ENCODE measurements around the gene HNRNPU. TPM values are rescaled to one million over a fixed set of nuclear protein-coding genes. Genes with fewer than 3 reads are reported as not detected.

Gene HNRNPU
- total and polyA plus RNA-seq, 2 of the 13 experiments (the other 11 are each of a cell fraction or from before 2014, with no cell fraction given): 101 to 508 TPM

- intact Hi-C loops (cut with micrococcal nuclease; ENCODE audit: unreplicated experiment) (no loop called here), in situ Hi-C loops (cut with HindIII; ENCODE audit: extremely low pct_ligation_motif_present, low pct_unique_long_range_greater_than_20kb) (no loop called here)
- ChIA-PET CTCF (ENCODE audit: low intra/inter-chr PET ratio, low total read pairs) (no interaction called here), POLR2A (interaction anchor here (10.1 kb wide), 1 partner anchor 20 kb away, joined by 163 read pairs; the partner anchor contains the start of gene HNRNPU)
- peak overlapping the region; percentile 37 for H3K27ac ChIP-seq (ENCODE audit: extremely low read length, insufficient read depth, low read length)
- H3K36me3 ChIP-seq (replicated peaks in 1 of 2; ENCODE audit: control insufficient read depth in 1 of 2, insufficient read depth in 2 of 2, low read length in 2 of 2): peaks cover 6 to 21% of the 10 kb centered on the region in 2 experiments
- no peaks in the 10 kb centered on the region for H3K27me3 ChIP-seq (ENCODE audit: control insufficient read depth in 1 of 2, insufficient read depth in 2 of 2, low read length in 2 of 2)
- H3K4me3 ChIP-seq (replicated peaks in 1 of 3; ENCODE audit: insufficient read depth in 1 of 3, low read depth in 2 of 3, low read length in 3 of 3): peak overlapping the region in 1 of 3 experiments; percentile 16; a peak in 1 of 6 replicates
- H3K4me1 ChIP-seq (ENCODE audit: insufficient read depth, low read length): peaks cover 58% of the 10 kb centered on the region
- H3K4me2 ChIP-seq (ENCODE audit: low read depth, low read length): peak overlapping the region; percentile 35; the same call in 1 of the 2 replicates
- FAIRE-seq (no peak), ATAC-seq (no peak), DNase-seq (ENCODE audit: low spot score) (no peak)
- H3K9me3 ChIP-seq (ENCODE audit: low read length): no peaks in the 10 kb centered on the region
- no TSS peak for BruUV-seq (replicated peaks)
- H3K9ac ChIP-seq (ENCODE audit: insufficient read depth, low read depth, low read length): no peak overlapping the region
- 69% methylated on average over 9 of the region's 9 CpGs for whole genome bisulfite sequencing (ENCODE audit: low lambda C conversion rate)
- H4K20me1 ChIP-seq (ENCODE audit: insufficient read depth, low read length): peaks cover 48% of the 10 kb centered on the region
- peaks cover 59% of the 10 kb centered on the region for H3K79me2 ChIP-seq (ENCODE audit: insufficient read depth, low read length)
- TF ChIP-seq MEIS2 (CRISPR knock-in tag; IDR thresholded peaks at IDR 0.05): no peak
- TF ChIP-seq AFF4 (CRISPR knock-in tag; IDR thresholded peaks at IDR 0.05): no peak
- TF ChIP-seq NCOA2 (CRISPR knock-in tag; IDR thresholded peaks at IDR 0.05): no peak
- no peak for TF ChIP-seq SNRNP70 (IDR thresholded peaks at IDR 0.05; ENCODE audit: low read depth, low read length)
- no peak for TF ChIP-seq TEAD2 (CRISPR knock-in tag; IDR thresholded peaks at IDR 0.05)
- peak; percentile 17; the same call in 1 of the 2 replicates for TF ChIP-seq FOXA3 (CRISPR knock-in tag; IDR thresholded peaks at IDR 0.05)
- TF ChIP-seq RBM22 (optimal IDR thresholded peaks at IDR 0.05; ENCODE audit: low read length): peak; percentile 55
- peak; percentile 65 for TF ChIP-seq SRSF4 (IDR thresholded peaks at IDR 0.05; ENCODE audit: low read depth, low read length, poor library complexity, severe bottlenecking)
- TF ChIP-seq MXD3 (CRISPR knock-in tag; IDR thresholded peaks at IDR 0.05): no peak
- TF ChIP-seq POLR2G (IDR thresholded peaks at IDR 0.05; ENCODE audit: low read depth, low read length): peak; percentile 74
- no peak for TF ChIP-seq ZNF33B (CRISPR knock-in tag; IDR thresholded peaks at IDR 0.05)
- no peak for TF ChIP-seq ZFP90 (CRISPR knock-in tag; IDR thresholded peaks at IDR 0.05; ENCODE audit: borderline replicate concordance)
- TF ChIP-seq POLR2AphosphoS5 (IDR thresholded peaks at IDR 0.05; ENCODE audit: low read depth, low read length): peak; percentile 52; the same call in 1 of the 2 replicates
- H2AFZ ChIP-seq (ENCODE audit: low read length): no peak overlapping the region
Observed at GRCh38 chr1:244841273-244841927, 22.9 kb downstream of the HNRNPU start.

All from HepG2 (cell line).